ENCODE measurements around the gene EXOC5.

DNA sequence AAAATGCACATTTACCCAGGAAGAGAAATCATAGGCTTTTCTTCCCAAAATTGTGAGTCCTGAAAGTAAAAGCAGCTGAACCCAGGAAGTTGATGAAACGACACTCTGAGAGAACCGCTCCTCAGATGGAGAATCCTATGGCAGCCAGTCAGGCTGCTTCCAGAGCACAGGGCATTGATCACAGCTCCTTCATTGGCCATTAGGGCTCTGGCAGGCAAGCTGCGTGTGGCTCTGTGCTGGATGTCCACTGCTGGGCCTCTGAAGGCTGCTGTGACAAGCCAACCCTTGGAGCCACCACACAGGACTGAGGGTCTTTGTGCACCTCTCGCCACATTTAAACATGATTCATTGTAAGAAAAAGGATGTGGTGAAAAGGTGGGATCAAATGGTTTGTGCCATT lies 89.4 kb downstream of the EXOC5 start:
- TF ChIP-seq, protein P1, sequence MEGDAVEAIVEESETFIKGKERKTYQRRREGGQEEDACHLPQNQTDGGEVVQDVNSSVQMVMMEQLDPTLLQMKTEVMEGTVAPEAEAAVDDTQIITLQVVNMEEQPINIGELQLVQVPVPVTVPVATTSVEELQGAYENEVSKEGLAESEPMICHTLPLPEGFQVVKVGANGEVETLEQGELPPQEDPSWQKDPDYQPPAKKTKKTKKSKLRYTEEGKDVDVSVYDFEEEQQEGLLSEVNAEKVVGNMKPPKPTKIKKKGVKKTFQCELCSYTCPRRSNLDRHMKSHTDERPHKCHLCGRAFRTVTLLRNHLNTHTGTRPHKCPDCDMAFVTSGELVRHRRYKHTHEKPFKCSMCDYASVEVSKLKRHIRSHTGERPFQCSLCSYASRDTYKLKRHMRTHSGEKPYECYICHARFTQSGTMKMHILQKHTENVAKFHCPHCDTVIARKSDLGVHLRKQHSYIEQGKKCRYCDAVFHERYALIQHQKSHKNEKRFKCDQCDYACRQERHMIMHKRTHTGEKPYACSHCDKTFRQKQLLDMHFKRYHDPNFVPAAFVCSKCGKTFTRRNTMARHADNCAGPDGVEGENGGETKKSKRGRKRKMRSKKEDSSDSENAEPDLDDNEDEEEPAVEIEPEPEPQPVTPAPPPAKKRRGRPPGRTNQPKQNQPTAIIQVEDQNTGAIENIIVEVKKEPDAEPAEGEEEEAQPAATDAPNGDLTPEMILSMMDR (IDR thresholded peaks at IDR 0.05) = no peak
- TF ChIP-seq POLR2A (IDR thresholded peaks at IDR 0.05; ENCODE audit: low read depth) = no peak
- TF ChIP-seq EP300 (IDR thresholded peaks at IDR 0.05) = no peak
- TF ChIP-seq POLR2AphosphoS5 (IDR thresholded peaks at IDR 0.05) = no peak

All from esophagus muscularis mucosa (tissue), 4 donors.